Endodermal cell (in vitro differentiated cells): Measurements from ENCODE around the gene SPNS1. TPM values are rescaled to one million over a fixed set of nuclear protein-coding genes. Genes with fewer than 3 reads are reported as not detected.

ENCODE experiments used
- DNase-seq: peaks from one replicate; pipeline ENCODE4 v3.0.0-alpha.2; 2017
- H3K27ac ChIP-seq: 2 replicates; pipeline ENCODE4 v1.5.1; 2013; ENCODE audit warnings: mild to moderate bottlenecking, low read depth, low read length, moderate library complexity
- H3K27me3 ChIP-seq: 2 replicates; pipeline ENCODE4 v1.6.1; 2013; ENCODE audit warnings: mild to moderate bottlenecking, low read length, moderate library complexity; ENCODE audit not compliant: insufficient read depth, control insufficient read depth, poor library complexity, severe bottlenecking
- H3K36me3 ChIP-seq: 2 replicates; pipeline ENCODE4 v1.7.0; 2013; ENCODE audit warnings: mild to moderate bottlenecking, low read length, moderate library complexity; ENCODE audit not compliant: control insufficient read depth, insufficient read depth
- H3K4me1 ChIP-seq: one replicate; pipeline ENCODE4 v1.7.0; 2013; ENCODE audit warnings: low read length; ENCODE audit not compliant: control insufficient read depth, insufficient read depth
- H3K4me3 ChIP-seq: 2 replicates; pipeline ENCODE4 v1.5.1; 2013; ENCODE audit warnings: mild to moderate bottlenecking, low read length, moderate library complexity
- H3K9ac ChIP-seq: 2 replicates; pipeline ENCODE4 v1.6.1; 2013; ENCODE audit warnings: mild to moderate bottlenecking, low read length, moderate library complexity; ENCODE audit not compliant: poor library complexity, severe bottlenecking; ENCODE audit errors: extremely low read depth
- H3K9me3 ChIP-seq: 2 replicates; pipeline ENCODE4 v1.6.1; 2013; ENCODE audit warnings: mild to moderate bottlenecking, low read length, moderate library complexity; ENCODE audit not compliant: control insufficient read depth
- H3K27ac Mint-ChIP-seq: 2 replicates; pipeline ENCODE4 v1.8.0; 2020; ENCODE audit warnings: mixed read lengths
- H3K27me3 Mint-ChIP-seq: 2 replicates; pipeline ENCODE4 v1.8.0; 2021; ENCODE audit warnings: mild to moderate bottlenecking, mixed read lengths; ENCODE audit not compliant: insufficient read depth
- H3K36me3 Mint-ChIP-seq: 2 replicates; pipeline ENCODE4 v1.8.0; 2020; ENCODE audit warnings: low read depth, mixed read lengths
- H3K4me1 Mint-ChIP-seq: 2 replicates; pipeline ENCODE4 v1.8.0; 2020; ENCODE audit warnings: mixed read lengths
- H3K4me3 Mint-ChIP-seq: 2 replicates; pipeline ENCODE4 v1.8.0; 2020; ENCODE audit warnings: mild to moderate bottlenecking, moderate library complexity, mixed read lengths
- H3K9me3 Mint-ChIP-seq: 2 replicates; pipeline ENCODE4 v1.8.0; 2020; ENCODE audit warnings: mild to moderate bottlenecking, mixed read lengths
- CTCF ChIP-seq: fragments of 200-600 bp; sonication (generic); conservative IDR thresholded peaks from 2 replicates; pipeline ENCODE4 v1.5.0; 2021; ENCODE audit warnings: antibody characterized with exemption, mild to moderate bottlenecking
- WGBS, 2 experiments: methylation state at CpG; one replicate each; pipeline versions ENCODE4 v1.1.5 to v1.1.7; 2013; ENCODE audit warnings: missing lambda C conversion rate in 2 of 2, mixed read lengths in 1 of 2; ENCODE audit not compliant: insufficient coverage in 1 of 2, insufficient read length in 1 of 2; 5-methylcytosine and 5-hydroxymethylcytosine counted together
- total RNA-seq, 2 donors: library from RNA; stranded (reverse); fragmentation: NEBNext Ultra II Directional in 1 of 2; extraction: Animal tissue kit (Norgen Biotek cat#: 25700) in 1 of 2; gene quantifications; 2 replicates in 1 of 2; 3 replicates in 1 of 2; pipeline ENCODE4 v1.2.1, GENCODE V29; 2021

Gene SPNS1
- total RNA-seq, 2 donors from 2014 or later = 54.9 to 55.2 TPM

GRCh38 chr16:28946681-28947080 lies 27.9 kb upstream of the SPNS1 start:
- no peak overlapping the region for H3K27ac Mint-ChIP-seq

GRCh38 chr16:28950648-28951409 lies 23.7 kb upstream of the SPNS1 start, which contains the start of gene NFATC2IP:
NFATC2IP (plus strand) TSS chr16:28950937; CDS start chr16:28951012, 75 bp downstream.
- Histone ChIP-seq H3K4me1 (peaks cover 3% of the 10 kb centered on the region), H3K27ac (peak within 1 kb of the TSS; percentile 57), H3K9ac (peak within 1 kb of the TSS; percentile 74), H3K9me3 (no peaks in the 10 kb centered on the region), H3K27me3 (no peaks in the 10 kb centered on the region), H3K36me3 (peaks cover 30% of the 10 kb centered on the region), H3K4me3 (peak within 1 kb of the TSS; percentile 91)
- no peak for TF ChIP-seq CTCF
- WGBS, 2 experiments = 0% methylated on average over 27 to 79 of the region's 79 CpGs
- Mint-ChIP-seq H3K27me3 (peaks cover 8% of the 10 kb centered on the region), H3K4me3 (peak within 1 kb of the TSS; percentile 93), H3K36me3 (peaks cover 31% of the 10 kb centered on the region), H3K4me1 (peaks cover 13% of the 10 kb centered on the region), H3K27ac (peak within 1 kb of the TSS; percentile 91), H3K9me3 (no peaks in the 10 kb centered on the region)
- peak; percentile 100 for DNase-seq

More at GRCh38 chr16:28946681-28947080, 27.9 kb upstream of the SPNS1 start:
- peaks cover 9% of the 10 kb centered on the region for H3K4me1 Mint-ChIP-seq
- H3K27me3 Mint-ChIP-seq = peaks cover 11% of the 10 kb centered on the region
- no peaks in the 10 kb centered on the region for H3K9me3 Mint-ChIP-seq
- H3K4me1 ChIP-seq = no peaks in the 10 kb centered on the region
- 86 to 90% methylated on average over 3 to 4 of the region's 4 CpGs for WGBS, 2 experiments
- H3K36me3 ChIP-seq = no peaks in the 10 kb centered on the region
- H3K27ac ChIP-seq = no peak overlapping the region
- H3K27me3 ChIP-seq = no peaks in the 10 kb centered on the region
- H3K4me3 Mint-ChIP-seq = no peak overlapping the region
- no peak overlapping the region for H3K9ac ChIP-seq
- no peaks in the 10 kb centered on the region for H3K9me3 ChIP-seq
- no peak overlapping the region for H3K4me3 ChIP-seq
- TF ChIP-seq CTCF = no peak
- H3K36me3 Mint-ChIP-seq = no peaks in the 10 kb centered on the region
- DNase-seq = no peak

GRCh38 chr16:28951410-28951943 lies 23.1 kb upstream of the SPNS1 start:
- Histone ChIP-seq H3K27ac (no peak overlapping the region), H3K4me1 (peaks cover 3% of the 10 kb centered on the region), H3K36me3 (peaks cover 37% of the 10 kb centered on the region), H3K4me3 (peak overlapping the region; percentile 91), H3K27me3 (no peaks in the 10 kb centered on the region), H3K9ac (peak overlapping the region; percentile 74), H3K9me3 (no peaks in the 10 kb centered on the region)
- H3K4me3 Mint-ChIP-seq = peak overlapping the region; percentile 93
- WGBS, 2 experiments = 3 to 10% methylated on average over 5 to 17 of the region's 17 CpGs
- DNase-seq = no peak
- peaks cover 36% of the 10 kb centered on the region for H3K36me3 Mint-ChIP-seq
- peaks cover 6% of the 10 kb centered on the region for H3K27me3 Mint-ChIP-seq
- no peak for TF ChIP-seq CTCF
- H3K9me3 Mint-ChIP-seq = no peaks in the 10 kb centered on the region
- peaks cover 12% of the 10 kb centered on the region for H3K4me1 Mint-ChIP-seq
- H3K27ac Mint-ChIP-seq = peak overlapping the region; percentile 88
